MM.1S (cell line): Measurements from ENCODE around the gene HECW1.

Source experiments
- EZH2 ChIP-seq: fragments of 300-600 bp; sonication (generic); optimal IDR thresholded peaks from 2 replicates; pipeline ENCODE3; 2017; ENCODE audit warnings: low read depth, mild to moderate bottlenecking, antibody characterized with exemption, low read length, mixed read lengths
- TF ChIP-seq, protein P1 (sequence below): fragments of 300-600 bp; sonication (generic); IDR thresholded peaks from 2 replicates; pipeline ENCODE4 v1.5.1; 2016; ENCODE audit warnings: antibody characterized with exemption, low read length, mixed read lengths

DNA sequence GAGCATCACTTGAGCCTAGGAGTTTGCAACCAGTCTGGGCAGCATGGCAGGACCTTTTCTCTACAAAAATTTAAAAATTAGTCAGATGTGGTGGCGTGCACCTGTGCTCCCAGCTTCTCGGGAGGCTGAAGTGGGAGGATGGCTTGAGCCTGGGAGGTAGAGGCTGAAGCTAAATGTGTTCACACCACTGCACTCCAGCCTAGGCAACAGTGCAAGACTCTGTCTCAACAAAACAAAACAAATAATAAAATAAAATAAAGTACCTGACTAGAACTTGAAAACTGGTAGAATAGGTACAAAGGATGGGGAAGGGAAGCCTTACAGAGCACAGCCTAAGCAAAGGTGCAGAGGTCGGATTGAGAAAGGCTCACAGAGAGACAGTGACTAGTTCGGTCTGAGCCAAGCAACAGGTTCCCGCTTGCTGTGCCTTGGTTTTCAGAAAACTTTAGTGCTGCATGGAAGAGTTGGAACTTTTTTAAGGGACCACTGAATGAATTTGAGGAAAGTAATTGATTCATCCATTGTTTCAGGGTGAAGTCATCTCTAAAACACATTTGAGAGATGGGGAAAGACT lies 370.3 kb downstream of the HECW1 start:
- TF ChIP-seq, protein P1, sequence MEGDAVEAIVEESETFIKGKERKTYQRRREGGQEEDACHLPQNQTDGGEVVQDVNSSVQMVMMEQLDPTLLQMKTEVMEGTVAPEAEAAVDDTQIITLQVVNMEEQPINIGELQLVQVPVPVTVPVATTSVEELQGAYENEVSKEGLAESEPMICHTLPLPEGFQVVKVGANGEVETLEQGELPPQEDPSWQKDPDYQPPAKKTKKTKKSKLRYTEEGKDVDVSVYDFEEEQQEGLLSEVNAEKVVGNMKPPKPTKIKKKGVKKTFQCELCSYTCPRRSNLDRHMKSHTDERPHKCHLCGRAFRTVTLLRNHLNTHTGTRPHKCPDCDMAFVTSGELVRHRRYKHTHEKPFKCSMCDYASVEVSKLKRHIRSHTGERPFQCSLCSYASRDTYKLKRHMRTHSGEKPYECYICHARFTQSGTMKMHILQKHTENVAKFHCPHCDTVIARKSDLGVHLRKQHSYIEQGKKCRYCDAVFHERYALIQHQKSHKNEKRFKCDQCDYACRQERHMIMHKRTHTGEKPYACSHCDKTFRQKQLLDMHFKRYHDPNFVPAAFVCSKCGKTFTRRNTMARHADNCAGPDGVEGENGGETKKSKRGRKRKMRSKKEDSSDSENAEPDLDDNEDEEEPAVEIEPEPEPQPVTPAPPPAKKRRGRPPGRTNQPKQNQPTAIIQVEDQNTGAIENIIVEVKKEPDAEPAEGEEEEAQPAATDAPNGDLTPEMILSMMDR, result no peak
- TF ChIP-seq EZH2, result no peak
